ENCODE results near the gene COL18A1. TPM values are rescaled to one million over a fixed set of nuclear protein-coding genes. Genes with fewer than 3 reads are reported as not detected.

Gene COL18A1
- total RNA-seq, 1 donor from 2014 or later: 150 TPM

DNA sequence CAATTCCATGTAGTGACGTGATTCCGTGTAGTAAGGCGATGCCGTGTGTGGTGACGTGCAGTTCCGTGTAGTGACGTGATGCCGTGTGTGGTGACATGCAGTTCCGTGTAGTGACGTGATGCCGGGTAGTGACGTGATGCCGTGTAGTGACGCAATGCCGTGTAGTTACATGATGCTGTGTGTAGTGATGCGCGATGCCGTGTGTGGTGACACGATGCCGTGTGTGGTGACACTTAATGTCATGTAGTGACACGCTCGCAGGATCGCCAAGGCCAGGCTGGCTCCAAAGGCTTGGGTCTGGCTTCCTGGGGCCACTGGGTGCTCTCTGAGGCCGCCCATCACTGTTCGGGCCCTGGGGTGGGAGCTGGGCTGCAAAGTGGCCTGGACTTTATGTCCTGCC, 14.2 kb downstream of the COL18A1 start:
- peaks cover 45% of the 10 kb centered on the region for H3K4me1 Mint-ChIP-seq (ENCODE audit: unreplicated experiment)
- no peak for TF ChIP-seq CTCF (conservative IDR thresholded peaks at IDR 0.05)
- DNase-seq (ENCODE audit: extremely low spot score, unreplicated experiment): no peak
- H3K27me3 Mint-ChIP-seq: no peaks in the 10 kb centered on the region
- no peaks in the 10 kb centered on the region for H3K36me3 Mint-ChIP-seq
- no peaks in the 10 kb centered on the region for H3K9me3 Mint-ChIP-seq
- peak overlapping the region; percentile 65 for H3K27ac Mint-ChIP-seq
- no peak overlapping the region for H3K4me3 Mint-ChIP-seq

- H3K9me3 Mint-ChIP-seq: no peaks in the 10 kb centered on the region
Observed at GRCh38 chr21:45420061-45421041, 15.4 kb downstream of the COL18A1 start.

DNA sequence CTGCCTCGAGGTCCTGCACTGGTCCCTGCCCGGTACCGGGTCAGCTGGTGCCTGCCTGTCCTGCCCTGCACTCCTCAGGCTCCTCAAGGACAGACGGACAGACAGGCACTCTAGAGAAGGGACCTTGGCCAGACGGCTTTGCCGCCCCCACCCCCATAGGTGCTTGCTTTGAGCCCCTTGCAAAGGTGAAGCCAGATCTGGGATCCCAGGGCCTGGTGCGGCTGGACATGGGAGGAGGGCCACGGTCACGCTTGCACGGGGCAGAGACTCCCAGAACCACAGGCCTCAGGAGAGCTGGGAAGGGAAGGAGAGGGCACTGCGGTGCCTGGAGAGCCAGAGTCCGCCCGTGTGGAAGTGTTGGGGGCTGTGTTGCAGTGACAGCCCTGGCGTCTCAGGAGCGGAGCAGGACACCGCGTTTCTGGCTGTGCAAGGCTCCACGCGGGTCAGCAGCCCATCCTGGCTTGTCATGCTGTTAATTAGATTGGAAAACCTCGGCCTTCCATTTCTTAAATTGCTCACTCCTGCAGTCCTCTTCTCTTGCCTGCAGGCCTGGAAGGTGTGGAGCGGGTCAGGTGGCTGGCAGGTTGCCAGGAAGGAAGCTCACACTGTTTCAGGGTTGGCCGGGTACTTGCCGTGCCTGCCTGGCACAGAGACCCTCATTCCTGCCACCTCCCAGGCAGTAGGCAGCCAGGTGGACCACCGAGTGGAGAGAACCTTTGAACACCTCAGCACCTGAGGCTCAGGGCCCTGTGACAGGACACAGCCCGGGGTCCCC, 16.3 kb downstream of the COL18A1 start:
- no peak overlapping the region for H3K4me3 Mint-ChIP-seq
- no peaks in the 10 kb centered on the region for H3K9me3 Mint-ChIP-seq
- peak overlapping the region; percentile 54 for H3K27ac Mint-ChIP-seq
- no peak for DNase-seq (ENCODE audit: extremely low spot score, unreplicated experiment)
- no peaks in the 10 kb centered on the region for H3K36me3 Mint-ChIP-seq
- TF ChIP-seq CTCF (conservative IDR thresholded peaks at IDR 0.05): no peak
- H3K27me3 Mint-ChIP-seq: no peaks in the 10 kb centered on the region
- H3K4me1 Mint-ChIP-seq (ENCODE audit: unreplicated experiment): peaks cover 38% of the 10 kb centered on the region

More at GRCh38 chr21:45420061-45421041, 15.4 kb downstream of the COL18A1 start:
- Mint-ChIP-seq H3K36me3 (no peaks in the 10 kb centered on the region), H3K4me3 (peak overlapping the region; percentile 28), H3K4me1 (ENCODE audit: unreplicated experiment) (peaks cover 38% of the 10 kb centered on the region), H3K27ac (no peak overlapping the region), H3K27me3 (no peaks in the 10 kb centered on the region)
- no peak for TF ChIP-seq CTCF (conservative IDR thresholded peaks at IDR 0.05)
- no peak for DNase-seq (ENCODE audit: extremely low spot score, unreplicated experiment)

- H3K27ac Mint-ChIP-seq: peak overlapping the region; percentile 54
- H3K4me3 Mint-ChIP-seq: peak overlapping the region; percentile 42
Observed at GRCh38 chr21:45421846-45422775, 17.1 kb downstream of the COL18A1 start.

More at GRCh38 chr21:45421846-45422775, 17.1 kb downstream of the COL18A1 start:
- no peaks in the 10 kb centered on the region for H3K27me3 Mint-ChIP-seq
- TF ChIP-seq CTCF (conservative IDR thresholded peaks at IDR 0.05): no peak
- no peaks in the 10 kb centered on the region for H3K36me3 Mint-ChIP-seq
- H3K9me3 Mint-ChIP-seq: no peaks in the 10 kb centered on the region
- H3K4me1 Mint-ChIP-seq (ENCODE audit: unreplicated experiment): peaks cover 30% of the 10 kb centered on the region
- DNase-seq (ENCODE audit: extremely low spot score, unreplicated experiment): no peak
